AG10803 (cell line): Measurements from ENCODE around the gene TTC5.
A peak's percentile ranks its signal among the peaks of the same experiment; 100 is the strongest.

Experiments used
- DNase-seq: peaks from one replicate; pipeline ENCODE4 v3.0.0; 2010; ENCODE audit warnings: low read depth
- H3K4me3 ChIP-seq: 2 replicates; pipeline ENCODE4 v1.5.1; 2011; ENCODE audit warnings: mild to moderate bottlenecking, low read length, control low read depth
- TF ChIP-seq, protein P1 (sequence below): conservative IDR thresholded peaks from 2 replicates; pipeline ENCODE4 v1.5.1; 2011; ENCODE audit warnings: mild to moderate bottlenecking, low read length, control low read depth, inconsistent platforms

The TTC5 gene

DNA sequence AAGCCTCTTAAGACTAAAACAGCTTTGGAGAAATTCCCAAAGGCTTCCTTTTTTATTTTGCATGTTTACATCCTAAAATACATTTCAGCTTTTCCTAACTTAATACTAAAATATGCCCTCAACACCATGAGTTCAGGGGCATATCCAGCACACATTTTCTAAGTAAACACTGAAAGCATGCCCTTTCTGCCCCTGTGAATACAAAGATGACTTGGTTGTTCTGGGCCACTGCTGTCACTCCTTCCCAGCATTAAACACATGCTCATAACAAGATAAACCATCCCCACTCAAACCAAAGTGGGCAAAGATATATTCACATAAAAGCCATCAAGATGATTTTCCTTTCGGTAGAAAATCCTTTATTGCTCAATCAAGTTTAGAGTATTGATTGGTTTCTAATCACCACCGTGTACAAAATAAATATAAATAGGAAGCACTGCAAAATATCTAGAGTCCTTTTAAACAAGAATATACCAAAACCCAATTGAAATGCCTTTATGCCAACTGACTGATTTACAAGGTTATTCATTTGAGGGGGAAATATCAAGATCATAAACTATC, 25.4 kb upstream of the TTC5 start:
- TF ChIP-seq, protein P1, sequence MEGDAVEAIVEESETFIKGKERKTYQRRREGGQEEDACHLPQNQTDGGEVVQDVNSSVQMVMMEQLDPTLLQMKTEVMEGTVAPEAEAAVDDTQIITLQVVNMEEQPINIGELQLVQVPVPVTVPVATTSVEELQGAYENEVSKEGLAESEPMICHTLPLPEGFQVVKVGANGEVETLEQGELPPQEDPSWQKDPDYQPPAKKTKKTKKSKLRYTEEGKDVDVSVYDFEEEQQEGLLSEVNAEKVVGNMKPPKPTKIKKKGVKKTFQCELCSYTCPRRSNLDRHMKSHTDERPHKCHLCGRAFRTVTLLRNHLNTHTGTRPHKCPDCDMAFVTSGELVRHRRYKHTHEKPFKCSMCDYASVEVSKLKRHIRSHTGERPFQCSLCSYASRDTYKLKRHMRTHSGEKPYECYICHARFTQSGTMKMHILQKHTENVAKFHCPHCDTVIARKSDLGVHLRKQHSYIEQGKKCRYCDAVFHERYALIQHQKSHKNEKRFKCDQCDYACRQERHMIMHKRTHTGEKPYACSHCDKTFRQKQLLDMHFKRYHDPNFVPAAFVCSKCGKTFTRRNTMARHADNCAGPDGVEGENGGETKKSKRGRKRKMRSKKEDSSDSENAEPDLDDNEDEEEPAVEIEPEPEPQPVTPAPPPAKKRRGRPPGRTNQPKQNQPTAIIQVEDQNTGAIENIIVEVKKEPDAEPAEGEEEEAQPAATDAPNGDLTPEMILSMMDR = no peak
- no peak for DNase-seq
- no peak overlapping the region for H3K4me3 ChIP-seq

DNA sequence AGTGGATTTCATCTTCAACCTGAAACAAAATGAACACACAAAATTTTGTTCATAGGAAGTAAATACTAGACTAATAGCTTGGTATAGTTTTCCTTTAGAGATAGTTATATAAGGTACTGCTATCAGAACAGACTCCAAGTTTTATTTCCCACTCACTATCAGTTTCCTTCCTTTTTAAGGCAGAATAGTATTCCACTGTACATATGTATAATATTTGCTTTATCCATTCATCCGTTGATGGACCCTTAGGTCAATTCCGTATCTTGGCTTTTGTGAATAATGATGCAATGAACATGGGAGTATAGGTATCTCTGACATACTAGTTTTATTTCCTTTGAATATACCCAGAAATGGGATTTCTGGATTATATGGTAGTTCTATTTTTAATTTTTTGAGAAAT, 23.6 kb upstream of the TTC5 start:
- no peak for DNase-seq
- TF ChIP-seq, protein P1 = no peak
- H3K4me3 ChIP-seq = no peak overlapping the region

- no peak overlapping the region for H3K4me3 ChIP-seq
- TF ChIP-seq, protein P1 = no peak
- no peak for DNase-seq
These were observed 23.0 kb upstream of the TTC5 start for GRCh38 chr14:20328705-20329104.

GRCh38 chr14:20327005-20327869, 21.5 kb upstream of the TTC5 start:
- TF ChIP-seq, protein P1 = peak; percentile 74
- DNase-seq = peak; percentile 68
- H3K4me3 ChIP-seq = no peak overlapping the region

- H3K4me3 ChIP-seq = no peak overlapping the region
- TF ChIP-seq, protein P1 = no peak
- no peak for DNase-seq
These were observed 12.0 kb upstream of the TTC5 start for GRCh38 chr14:20317720-20318119.

GRCh38 chr14:20314026-20314425, 8.3 kb upstream of the TTC5 start:
- no peak for DNase-seq
- H3K4me3 ChIP-seq = no peak overlapping the region
- TF ChIP-seq, protein P1 = no peak

- TF ChIP-seq, protein P1 = no peak
- DNase-seq = no peak
- H3K4me3 ChIP-seq = no peak overlapping the region; the same call in 1 of the 2 replicates
These were observed 300 bp upstream of the TTC5 start for GRCh38 chr14:20306079-20306423.
